Nephron (organoid): ENCODE data around the gene ADGRD1.

Experiments used
- H3K27ac Mint-ChIP-seq, 3 experiments: 2 replicates each; pipeline ENCODE4 v1.8.0; 2020; ENCODE audit warnings: mixed read lengths in 3 of 3, mild to moderate bottlenecking in 2 of 3, moderate library complexity in 1 of 3
- H3K27me3 Mint-ChIP-seq: 2 replicates; pipeline ENCODE4 v1.8.0; 2021; ENCODE audit warnings: low read depth, mild to moderate bottlenecking, moderate library complexity, mixed read lengths
- H3K36me3 Mint-ChIP-seq: 2 replicates; pipeline ENCODE4 v1.8.0; 2020; ENCODE audit warnings: low read depth, mixed read lengths
- H3K4me1 Mint-ChIP-seq: 2 replicates; pipeline ENCODE4 v1.8.0; 2020; ENCODE audit warnings: mixed read lengths
- H3K4me3 Mint-ChIP-seq, 3 experiments: 2 replicates each; pipeline ENCODE4 v1.8.0; 2020; ENCODE audit warnings: mild to moderate bottlenecking in 3 of 3, mixed read lengths in 3 of 3, moderate library complexity in 2 of 3
- H3K9me3 Mint-ChIP-seq: 2 replicates; pipeline ENCODE4 v1.8.0; 2020; ENCODE audit warnings: mixed read lengths
- CTCF ChIP-seq, 3 experiments: fragments of 200-600 bp; sonication (generic); IDR thresholded peaks; one replicate each; pipeline ENCODE4 v1.5.0; 2021; ENCODE audit warnings: antibody characterized with exemption in 3 of 3; ENCODE audit not compliant: unreplicated experiment in 3 of 3

ADGRD1 gene

GRCh38 chr12:131105351-131105735 is 151.6 kb downstream of the ADGRD1 start:
- TF ChIP-seq CTCF (IDR thresholded peaks at IDR 0.05; ENCODE audit: unreplicated experiment in 3 of 3) = no peak
- Mint-ChIP-seq H3K4me3 (no peak overlapping the region), H3K4me1 (peaks cover 20% of the 10 kb centered on the region), H3K27me3 (peaks cover 4% of the 10 kb centered on the region), H3K36me3 (no peaks in the 10 kb centered on the region), H3K9me3 (peaks cover 10% of the 10 kb centered on the region), H3K27ac (no peak overlapping the region)

- peaks cover 20% of the 10 kb centered on the region for H3K4me1 Mint-ChIP-seq
- no peak for TF ChIP-seq CTCF (IDR thresholded peaks at IDR 0.05; ENCODE audit: unreplicated experiment in 3 of 3)
- no peak overlapping the region for H3K4me3 Mint-ChIP-seq
- no peaks in the 10 kb centered on the region for H3K36me3 Mint-ChIP-seq
- H3K27ac Mint-ChIP-seq = peak overlapping the region in 1 of 3 experiments; percentile 49
- peaks cover 4% of the 10 kb centered on the region for H3K27me3 Mint-ChIP-seq
- peaks cover 9% of the 10 kb centered on the region for H3K9me3 Mint-ChIP-seq
These were observed 152.1 kb downstream of the ADGRD1 start for GRCh38 chr12:131105736-131106348.

DNA sequence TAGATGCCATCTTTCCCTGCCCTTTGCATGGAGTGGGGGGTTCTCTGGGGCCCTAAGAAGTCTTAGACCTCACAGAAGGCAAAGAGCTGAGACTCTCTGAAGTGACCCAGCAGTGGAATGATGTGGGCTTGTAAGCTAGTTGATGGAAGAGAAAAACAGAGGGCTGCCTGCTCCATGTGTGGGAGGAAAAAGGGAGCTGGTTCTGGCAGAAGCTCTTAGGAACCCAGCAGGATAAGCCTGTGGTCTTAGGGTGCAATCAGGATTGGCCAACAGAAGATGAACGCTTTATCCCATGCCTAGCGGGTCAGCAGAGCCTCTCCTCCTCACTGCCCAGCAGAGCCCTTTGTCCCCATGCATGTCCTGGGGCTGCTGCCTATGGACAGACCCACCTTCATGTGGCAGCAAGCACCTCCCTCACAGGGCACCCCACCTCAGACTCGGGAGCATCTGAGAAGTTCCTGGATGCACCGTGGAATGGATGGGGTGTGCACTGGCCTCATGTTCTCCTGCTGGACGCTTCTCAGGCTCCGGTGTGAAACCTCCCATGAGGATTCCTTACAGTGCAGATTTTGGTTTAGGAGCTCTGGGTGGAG is 152.7 kb downstream of the ADGRD1 start:
- Mint-ChIP-seq H3K4me3 (no peak overlapping the region), H3K27ac (peak overlapping the region in 1 of 3 experiments; percentile 49), H3K9me3 (peaks cover 8% of the 10 kb centered on the region), H3K36me3 (no peaks in the 10 kb centered on the region), H3K4me1 (peaks cover 20% of the 10 kb centered on the region), H3K27me3 (peaks cover 4% of the 10 kb centered on the region)
- TF ChIP-seq CTCF (IDR thresholded peaks at IDR 0.05; ENCODE audit: unreplicated experiment in 3 of 3) = no peak

- Mint-ChIP-seq H3K27ac (no peak overlapping the region), H3K9me3 (peaks cover 3% of the 10 kb centered on the region), H3K36me3 (no peaks in the 10 kb centered on the region), H3K4me1 (peaks cover 26% of the 10 kb centered on the region), H3K27me3 (peaks cover 4% of the 10 kb centered on the region), H3K4me3 (no peak overlapping the region)
- TF ChIP-seq CTCF (IDR thresholded peaks at IDR 0.05; ENCODE audit: unreplicated experiment in 3 of 3) = no peak
These were observed 154.7 kb downstream of the ADGRD1 start for GRCh38 chr12:131108177-131108955.

- no peak for TF ChIP-seq CTCF (IDR thresholded peaks at IDR 0.05; ENCODE audit: unreplicated experiment in 3 of 3)
- Mint-ChIP-seq H3K4me1 (peaks cover 37% of the 10 kb centered on the region), H3K27me3 (peaks cover 17% of the 10 kb centered on the region), H3K4me3 (no peak overlapping the region), H3K36me3 (no peaks in the 10 kb centered on the region), H3K9me3 (peaks cover 3% of the 10 kb centered on the region), H3K27ac (no peak overlapping the region)
These were observed 157.7 kb downstream of the ADGRD1 start for GRCh38 chr12:131111446-131111845.
